HG03280 (cell line): ENCODE results near the gene RTN4RL1.
"Not testable (repeated sequence)": the region's sequence is repeated elsewhere in the genome, so short reads cannot be mapped to it uniquely, and the experiment has no call there.

Experiments
- ATAC-seq: cut with Tn5 transposase; IDR thresholded peaks from one replicate; pipeline ENCODE4 v1.9.1; 2021; ENCODE audit warnings: mild to moderate bottlenecking, moderate library complexity; ENCODE audit not compliant: unreplicated experiment

The RTN4RL1 gene

DNA sequence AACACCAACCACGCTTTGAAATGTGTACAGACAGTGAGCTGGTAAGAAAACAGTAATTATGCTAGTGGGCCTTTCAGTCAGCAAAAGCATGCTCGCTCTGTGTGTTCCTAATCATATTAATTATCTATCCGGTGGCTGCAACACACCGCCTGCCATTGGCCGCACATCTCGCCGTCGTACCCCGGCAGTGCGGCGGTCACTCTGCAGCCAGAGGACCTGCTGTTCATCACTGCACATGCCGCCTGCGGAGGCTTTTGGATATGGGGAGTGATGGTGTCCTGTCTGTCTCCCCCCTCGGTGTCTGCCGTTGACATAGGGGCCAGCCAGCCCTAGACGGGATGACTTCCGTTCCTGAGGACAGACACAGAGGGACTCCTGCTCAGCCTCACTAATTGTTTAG lies 126.8 kb downstream of the RTN4RL1 start:
- no peak for ATAC-seq

DNA sequence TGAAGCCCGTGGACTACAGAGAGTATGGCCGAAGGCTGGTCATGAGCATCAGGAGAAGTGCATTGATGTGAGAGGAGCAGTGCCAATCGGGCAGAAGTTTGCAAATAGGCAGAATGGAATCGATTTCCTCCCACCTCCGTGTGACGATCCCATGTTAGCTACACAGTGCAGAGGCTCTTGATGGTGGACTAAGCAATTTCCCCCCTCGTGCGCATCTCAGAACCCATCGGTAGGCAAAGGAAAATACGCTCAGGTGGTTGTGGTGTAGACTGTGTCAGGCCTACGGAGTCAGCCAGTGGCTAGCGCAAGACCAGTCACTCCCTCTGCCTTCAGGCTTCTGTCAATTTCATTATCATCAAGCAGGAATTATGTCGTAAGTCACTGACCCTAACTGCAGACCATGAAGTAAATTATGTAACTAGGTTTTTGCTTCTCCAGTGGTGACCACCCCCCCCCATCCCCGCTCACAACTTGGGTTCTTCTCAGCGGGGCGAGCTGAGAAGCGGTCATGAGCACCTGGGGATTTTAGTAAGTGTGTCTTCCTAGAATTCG lies 128.0 kb downstream of the RTN4RL1 start:
- no peak for ATAC-seq

DNA sequence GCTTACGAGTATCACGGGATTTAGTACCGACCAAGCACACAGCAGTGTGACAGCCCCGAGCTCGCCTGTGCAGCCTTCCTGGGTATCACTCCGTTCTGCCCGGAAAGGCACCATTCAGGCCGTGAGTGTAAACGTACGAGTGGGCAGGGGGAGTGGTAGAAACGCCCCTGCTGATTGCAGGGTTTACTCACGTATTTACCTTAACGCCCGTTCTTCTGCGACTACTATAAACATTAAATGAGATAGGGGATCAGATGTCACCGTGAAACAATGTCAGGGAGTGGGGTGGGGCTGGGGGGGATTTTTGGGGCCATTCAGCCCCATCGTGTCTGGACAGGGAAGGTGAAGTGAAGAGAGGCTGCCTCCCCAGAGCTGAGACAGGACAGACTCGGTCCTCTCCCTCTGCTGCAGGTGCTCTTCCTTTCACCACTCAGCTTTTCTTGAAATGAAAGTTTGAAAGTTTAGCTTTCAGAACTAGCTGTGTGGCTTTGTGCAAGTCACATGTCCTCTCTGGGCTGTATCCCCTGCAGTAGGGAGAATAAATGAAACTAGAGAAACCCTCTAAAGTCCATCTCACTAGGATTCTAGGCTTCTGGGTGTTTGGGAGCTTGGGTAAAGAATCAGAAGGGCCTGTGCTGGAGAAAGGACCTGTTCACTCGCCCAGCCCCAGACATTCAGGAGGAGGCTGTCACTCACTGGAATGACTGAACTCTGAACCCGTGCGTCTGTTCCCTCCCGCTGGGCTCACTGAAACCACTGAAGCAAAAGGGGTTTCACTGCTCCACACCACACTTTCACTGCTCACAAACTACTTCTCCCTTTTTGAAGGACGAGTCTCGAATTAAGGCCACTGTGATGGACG lies 128.7 kb downstream of the RTN4RL1 start:
- ATAC-seq, result no peak

DNA sequence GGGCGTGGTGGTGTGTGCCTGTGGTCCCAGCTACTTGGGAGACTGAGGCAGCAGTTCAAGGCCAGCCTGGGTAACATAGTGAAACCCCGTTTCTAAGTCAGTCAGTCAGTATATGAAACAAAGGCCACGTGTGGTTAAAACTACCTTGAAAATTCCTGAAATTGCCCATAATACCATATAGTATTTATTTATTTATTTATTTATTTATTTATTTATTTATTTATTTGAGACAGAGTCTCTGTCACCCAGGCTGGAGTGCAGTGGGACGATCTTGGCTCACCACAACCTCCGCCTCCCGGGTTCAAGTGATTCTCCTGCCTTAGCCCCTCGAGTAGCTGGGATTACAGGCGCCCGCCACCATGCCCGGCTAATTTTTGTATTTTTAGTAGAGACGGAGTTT lies 129.7 kb downstream of the RTN4RL1 start:
- ATAC-seq, result not testable (repeated sequence)

DNA sequence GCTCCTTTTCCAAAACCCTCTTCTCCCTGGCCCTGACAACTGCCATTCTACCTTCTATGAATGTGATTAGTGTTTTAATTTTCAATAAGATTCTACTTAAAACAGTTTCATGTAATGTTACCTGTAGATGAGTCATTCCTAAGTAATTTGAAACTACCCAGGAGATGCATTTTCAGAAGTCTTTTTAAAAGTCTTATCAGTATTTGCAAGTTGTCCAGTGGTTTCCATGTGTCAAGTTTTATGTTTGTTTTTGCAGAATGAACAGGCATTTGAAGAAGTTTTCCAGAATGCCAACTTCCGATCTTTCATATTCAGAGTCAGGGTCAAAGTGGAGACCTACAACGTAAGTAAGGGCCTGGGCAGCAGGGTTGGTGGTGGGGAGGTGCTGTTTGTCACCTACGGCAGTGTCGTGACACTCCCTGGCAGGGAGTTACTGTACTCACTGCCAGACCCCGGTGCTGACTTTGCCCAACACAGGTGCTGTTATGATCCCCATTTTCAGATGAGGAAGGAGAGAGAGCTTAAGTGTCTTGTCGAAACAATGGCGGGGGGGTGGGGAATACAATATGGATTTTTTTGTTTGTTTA lies 130.3 kb downstream of the RTN4RL1 start:
- ATAC-seq, result no peak

DNA sequence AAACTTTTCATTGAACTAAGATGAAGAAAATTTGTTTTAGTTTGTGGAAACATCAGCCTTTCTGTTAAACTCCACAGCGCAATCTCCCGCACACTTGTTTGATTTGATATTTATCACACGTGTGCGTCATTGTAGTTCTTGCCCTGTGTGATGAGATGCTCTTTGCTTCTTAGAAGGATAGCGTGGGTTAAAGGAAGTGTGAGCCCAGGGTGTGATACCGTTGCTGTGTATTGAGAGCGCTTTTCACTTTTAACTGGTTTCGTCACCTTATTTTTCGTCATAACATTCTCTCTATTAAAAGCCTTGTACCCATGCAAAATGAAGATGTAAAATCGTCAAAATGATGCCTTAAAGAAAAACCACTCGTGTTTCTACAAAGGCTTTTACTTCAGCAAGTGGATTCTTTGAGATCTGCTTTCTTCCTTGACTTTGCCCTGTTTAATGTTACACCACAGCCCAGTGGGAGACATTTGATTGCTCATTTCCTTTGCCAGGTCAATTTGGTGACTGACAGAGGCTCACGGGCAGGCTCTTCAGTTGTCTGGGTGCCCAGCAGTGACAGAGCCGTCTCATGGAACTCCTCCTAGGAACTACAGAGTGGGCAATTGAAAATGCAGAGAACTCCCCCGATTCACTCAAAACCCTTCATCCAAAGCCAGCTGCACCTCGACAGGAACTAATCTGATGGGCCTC lies 134.2 kb downstream of the RTN4RL1 start:
- ATAC-seq, result no peak

DNA sequence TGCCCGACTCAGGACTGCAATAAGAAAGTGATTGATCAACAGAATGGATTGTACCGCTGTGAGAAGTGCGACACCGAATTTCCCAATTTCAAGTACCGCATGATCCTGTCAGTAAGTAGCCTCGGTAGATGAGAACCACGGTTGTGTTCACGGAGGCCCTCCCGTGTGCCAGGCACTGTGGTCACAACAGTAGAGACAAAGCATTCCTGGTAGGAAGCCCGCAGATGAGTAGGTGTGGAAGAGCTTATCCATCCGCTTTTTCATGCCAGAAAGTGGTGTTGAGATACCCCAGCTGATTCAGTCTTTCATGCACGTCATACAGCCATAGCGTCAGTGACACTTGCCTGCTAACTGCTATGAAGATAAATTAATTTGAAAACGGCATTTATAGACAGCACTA lies 136.4 kb downstream of the RTN4RL1 start:
- ATAC-seq, result no peak
